ENCODE data around the gene CD248.
"Not testable (repeated sequence)": the region's sequence is repeated elsewhere in the genome, so short reads cannot be mapped to it uniquely, and the experiment has no call there.

CD248 gene

GRCh38 chr11:66316849-66317251, at the start of gene CD248:
Gene CD248 (minus strand): TSS chr11:66317044. CDS start chr11:66317027, 17 bp downstream.
- in situ Hi-C loops (cut with MboI; ENCODE audit: low sequenced_read_pairs) = no loop called here

GRCh38 chr11:66365711-66366619, 49.1 kb upstream of the CD248 start:
- in situ Hi-C loops (cut with MboI; ENCODE audit: low sequenced_read_pairs) = no loop called here

GRCh38 chr11:66365166-66365565, 48.3 kb upstream of the CD248 start:
- in situ Hi-C loops (cut with MboI; ENCODE audit: low sequenced_read_pairs) = no loop called here

- in situ Hi-C loops (cut with MboI; ENCODE audit: low sequenced_read_pairs) = no loop called here
Observed at GRCh38 chr11:66363805-66364535, 47.1 kb upstream of the CD248 start.

- in situ Hi-C loops (cut with MboI; ENCODE audit: low sequenced_read_pairs) = no loop called here
Observed at GRCh38 chr11:66363187-66363601, 46.4 kb upstream of the CD248 start.

GRCh38 chr11:66362481-66363147, 45.8 kb upstream of the CD248 start:
- in situ Hi-C loops (cut with MboI; ENCODE audit: low sequenced_read_pairs) = no loop called here

GRCh38 chr11:66361502-66361941, 44.7 kb upstream of the CD248 start:
- in situ Hi-C loops (cut with MboI; ENCODE audit: low sequenced_read_pairs) = no loop called here

GRCh38 chr11:66360406-66361073, 43.7 kb upstream of the CD248 start:
- in situ Hi-C loops (cut with MboI; ENCODE audit: low sequenced_read_pairs) = no loop called here

- in situ Hi-C loops (cut with MboI; ENCODE audit: low sequenced_read_pairs) = no loop called here
Observed at GRCh38 chr11:66359662-66360087, 42.8 kb upstream of the CD248 start.

- in situ Hi-C loops (cut with MboI; ENCODE audit: low sequenced_read_pairs) = not testable (repeated sequence)
Observed at GRCh38 chr11:66350560-66351235, 33.9 kb upstream of the CD248 start.

- in situ Hi-C loops (cut with MboI; ENCODE audit: low sequenced_read_pairs) = no loop called here
Observed at GRCh38 chr11:66349084-66349386, 32.2 kb upstream of the CD248 start.

- in situ Hi-C loops (cut with MboI; ENCODE audit: low sequenced_read_pairs) = no loop called here
Observed at GRCh38 chr11:66347425-66348276, 30.8 kb upstream of the CD248 start, which contains the start of gene B4GAT1. Gene B4GAT1 (minus strand): TSS chr11:66347629. CDS start chr11:66347545, 84 bp downstream.

GRCh38 chr11:66346476-66347424, 29.9 kb upstream of the CD248 start:
- in situ Hi-C loops (cut with MboI; ENCODE audit: low sequenced_read_pairs) = no loop called here

- in situ Hi-C loops (cut with MboI; ENCODE audit: low sequenced_read_pairs) = no loop called here
Observed at GRCh38 chr11:66345316-66345649, 28.4 kb upstream of the CD248 start.

- in situ Hi-C loops (cut with MboI; ENCODE audit: low sequenced_read_pairs) = no loop called here
Observed at GRCh38 chr11:66344550-66345315, 27.9 kb upstream of the CD248 start, which contains the start of gene BRMS1. Gene BRMS1 (minus strand): TSS chr11:66345104. CDS start chr11:66342234, 2,870 bp downstream.

GRCh38 chr11:66343176-66343575, 26.3 kb upstream of the CD248 start:
- in situ Hi-C loops (cut with MboI; ENCODE audit: low sequenced_read_pairs) = no loop called here

- in situ Hi-C loops (cut with MboI; ENCODE audit: low sequenced_read_pairs) = no loop called here
Observed at GRCh38 chr11:66341502-66342126, 24.8 kb upstream of the CD248 start.
